Subcutaneous abdominal adipose tissue (tissue), 5 donors: ENCODE measurements around the gene PIK3R4.

ENCODE experiments used
- H3K27ac ChIP-seq: one replicate; pipeline ENCODE4 v1.7.0; 2013; ENCODE audit warnings: low read depth, mild to moderate bottlenecking, inconsistent platforms, low read length, moderate library complexity
- H3K27me3 ChIP-seq, 5 donors: one replicate each; pipeline ENCODE4 v1.7.0; 2013; ENCODE audit warnings: low read length in 5 of 5, inconsistent platforms in 1 of 5; ENCODE audit not compliant: control insufficient read depth in 5 of 5, insufficient read depth in 4 of 5
- H3K36me3 ChIP-seq, 5 donors: one replicate each; pipeline ENCODE4 v1.7.0; 2013; ENCODE audit warnings: low read length in 5 of 5; ENCODE audit not compliant: control insufficient read depth in 5 of 5, insufficient read depth in 5 of 5
- H3K4me1 ChIP-seq, 5 donors: one replicate each; pipeline ENCODE4 v1.7.0; 2013; ENCODE audit warnings: low read length in 5 of 5, mild to moderate bottlenecking in 3 of 5, moderate library complexity in 1 of 5; ENCODE audit not compliant: control insufficient read depth in 5 of 5, insufficient read depth in 5 of 5
- H3K4me3 ChIP-seq, 5 donors: one replicate each; pipeline ENCODE4 v1.7.0; 2013; ENCODE audit warnings: low read length in 5 of 5, low read depth in 1 of 5
- H3K9ac ChIP-seq, 5 donors: one replicate each; pipeline ENCODE4 v1.7.0; 2013; ENCODE audit warnings: low read length in 5 of 5, mild to moderate bottlenecking in 4 of 5, moderate library complexity in 3 of 5
- H3K9me3 ChIP-seq, 5 donors: one replicate each; pipeline ENCODE4 v1.7.0; 2013; ENCODE audit warnings: low read length in 5 of 5; ENCODE audit not compliant: control insufficient read depth in 5 of 5
- donor health status: healthy.
- donor health status: healthy.
- donor health status: healthy.
- donor health status: healthy.
- donor health status: healthy.

PIK3R4 gene

DNA sequence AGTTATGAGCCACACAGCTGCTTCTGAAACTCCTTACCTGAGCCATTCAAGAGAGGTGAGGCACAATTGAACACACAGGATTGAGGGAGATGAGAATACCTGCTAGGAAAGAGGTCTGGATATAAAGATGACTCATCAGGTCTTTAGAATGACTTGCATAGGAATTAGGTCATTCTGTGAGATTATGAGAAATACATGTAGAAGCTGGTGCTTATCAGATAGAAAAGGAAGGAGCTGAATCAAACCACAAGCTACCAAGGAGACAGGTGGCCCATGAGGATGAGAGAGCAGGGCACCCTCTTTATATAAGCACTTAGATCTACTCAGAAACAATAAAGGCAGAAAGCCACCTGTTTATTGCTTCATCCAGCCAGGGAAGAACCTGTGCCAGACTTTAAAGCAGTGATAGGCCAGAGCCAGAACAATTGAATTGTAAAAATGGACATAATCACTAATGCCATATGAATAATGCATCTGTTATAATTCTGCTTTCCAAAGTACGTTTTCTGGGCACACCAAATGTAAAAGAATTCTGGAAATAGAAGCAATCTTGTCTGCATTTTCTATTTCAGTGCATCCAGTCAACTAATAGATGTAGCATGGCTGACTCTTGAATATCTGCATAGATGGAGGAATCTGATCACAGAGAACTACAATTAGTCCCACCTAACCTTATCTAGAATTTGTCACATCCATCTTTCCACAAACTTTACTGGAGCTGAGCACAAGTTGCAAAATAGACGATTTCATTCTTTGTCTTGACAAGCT is 74.9 kb downstream of the PIK3R4 start:
- H3K27ac ChIP-seq = no peak overlapping the region
- no peaks in the 10 kb centered on the region for H3K27me3 ChIP-seq
- no peak overlapping the region for H3K9ac ChIP-seq
- H3K9me3 ChIP-seq = no peaks in the 10 kb centered on the region
- H3K36me3 ChIP-seq = peaks cover 16 to 43% (median 32%) of the 10 kb centered on the region in 5 donors
- no peak overlapping the region for H3K4me3 ChIP-seq
- H3K4me1 ChIP-seq = no peaks in the 10 kb centered on the region

DNA sequence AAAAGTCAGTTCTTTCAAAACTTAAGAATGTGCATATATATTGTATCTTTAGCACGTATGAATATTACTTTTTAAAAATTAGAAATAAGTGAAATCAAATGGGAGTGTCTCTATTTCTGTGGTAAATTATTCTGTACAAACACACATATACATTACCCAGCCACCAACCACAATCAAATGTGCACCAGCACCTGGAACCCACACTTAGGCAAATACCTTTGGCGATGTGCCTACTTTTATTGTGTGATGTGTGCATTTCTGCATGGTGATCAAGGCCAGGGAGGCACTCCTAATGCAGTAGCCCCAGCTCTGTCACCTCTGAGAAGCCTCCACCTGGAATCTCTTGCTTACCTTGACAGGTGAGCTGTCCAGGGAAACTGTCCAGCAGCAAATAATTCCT is 76.9 kb downstream of the PIK3R4 start:
- no peaks in the 10 kb centered on the region for H3K9me3 ChIP-seq

DNA sequence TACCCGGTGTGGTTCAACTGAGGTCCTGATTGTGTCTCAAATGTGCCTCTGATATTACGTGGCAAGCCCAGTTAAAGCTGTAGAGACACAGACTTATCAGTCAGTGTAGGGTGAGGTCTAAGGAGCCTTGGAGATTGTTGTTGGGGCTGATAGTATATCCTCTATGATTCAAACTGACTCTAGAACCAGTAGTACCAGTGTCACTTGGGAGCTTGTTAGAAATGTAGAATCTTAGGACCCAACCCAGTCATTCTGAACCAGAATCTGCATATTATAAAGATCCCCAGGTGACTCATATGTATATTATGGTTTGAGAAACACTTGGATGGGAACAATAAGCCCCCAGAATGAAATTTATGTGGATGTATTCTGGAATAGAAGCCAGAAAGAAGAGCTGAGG is 83.5 kb downstream of the PIK3R4 start:
- Histone ChIP-seq H3K4me1 (peaks cover 0 to 10% (median 0%) of the 10 kb centered on the region in 5 donors), H3K4me3 (no peak overlapping the region), H3K9ac (no peak overlapping the region), H3K9me3 (no peaks in the 10 kb centered on the region), H3K36me3 (peaks cover 0 to 9% (median 3%) of the 10 kb centered on the region in 5 donors), H3K27me3 (no peaks in the 10 kb centered on the region), H3K27ac (no peak overlapping the region)

More for the DNA sequence above, 76.9 kb downstream of the PIK3R4 start:
- no peak overlapping the region for H3K9ac ChIP-seq
- H3K4me1 ChIP-seq = no peaks in the 10 kb centered on the region
- no peak overlapping the region for H3K4me3 ChIP-seq
- H3K27ac ChIP-seq = no peak overlapping the region
- peaks cover 3 to 31% (median 28%) of the 10 kb centered on the region in 5 donors for H3K36me3 ChIP-seq
- H3K27me3 ChIP-seq = no peaks in the 10 kb centered on the region

DNA sequence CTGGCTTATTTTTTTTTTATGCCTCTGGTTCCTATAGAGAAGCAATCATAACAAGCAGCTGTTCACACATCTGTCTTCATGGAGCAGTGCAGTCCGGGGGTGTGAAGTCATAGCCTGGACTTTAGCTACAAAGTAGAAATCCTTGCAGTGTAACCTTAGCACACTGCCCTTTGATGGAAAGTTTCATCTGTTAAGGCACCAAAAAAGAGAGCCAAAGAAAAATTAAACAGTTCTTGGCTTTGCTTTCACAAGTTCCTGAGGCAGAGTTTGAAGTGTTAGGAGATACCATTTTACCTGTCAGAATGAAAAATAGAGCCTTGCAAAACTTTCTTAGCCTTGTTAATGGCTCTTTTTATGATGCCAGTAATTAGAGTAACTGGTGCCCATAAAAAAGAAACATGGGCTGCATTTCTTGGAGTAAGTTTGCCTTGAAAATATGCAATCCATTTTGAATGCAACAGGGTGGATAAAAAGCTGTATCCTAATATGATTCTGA is 84.1 kb downstream of the PIK3R4 start:
- H3K4me3 ChIP-seq = no peak overlapping the region
- H3K9ac ChIP-seq = no peak overlapping the region
- no peaks in the 10 kb centered on the region for H3K27me3 ChIP-seq
- H3K36me3 ChIP-seq = peaks cover 0 to 10% (median 3%) of the 10 kb centered on the region in 5 donors
- no peak overlapping the region for H3K27ac ChIP-seq
- peaks cover 0 to 14% (median 0%) of the 10 kb centered on the region in 5 donors for H3K4me1 ChIP-seq
- H3K9me3 ChIP-seq = no peaks in the 10 kb centered on the region

DNA sequence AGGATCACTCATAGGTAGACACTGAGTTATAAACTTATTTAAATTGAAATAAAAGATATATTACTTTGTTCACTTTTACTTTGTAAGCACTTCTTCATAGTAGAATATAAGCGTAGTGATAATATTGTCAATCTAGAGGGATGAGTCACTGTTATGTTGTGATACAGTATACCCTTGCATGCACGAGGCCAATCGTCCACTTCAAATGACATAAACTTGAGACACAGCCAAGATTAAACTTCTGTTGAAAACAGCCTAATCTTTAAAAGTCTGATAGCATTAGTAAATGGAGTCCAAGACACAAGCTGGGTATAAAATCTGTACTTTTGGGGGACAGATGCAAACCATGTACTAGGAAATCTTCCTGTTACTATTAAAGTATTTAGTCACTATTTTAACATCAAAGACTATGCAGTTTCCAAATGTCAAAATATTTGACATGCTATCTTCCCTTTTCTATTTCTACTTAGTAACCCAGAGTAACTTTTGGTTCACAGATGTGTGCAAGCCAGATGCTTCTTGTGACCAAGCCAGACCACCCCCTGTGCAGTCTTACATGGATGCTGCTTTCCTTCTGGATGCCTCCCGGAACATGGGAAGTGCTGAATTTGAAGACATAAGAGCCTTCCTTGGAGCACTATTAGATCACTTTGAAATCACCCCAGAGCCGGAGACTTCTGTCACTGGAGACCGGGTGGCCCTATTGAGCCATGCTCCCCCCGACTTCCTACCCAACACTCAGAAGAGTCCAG is 85.3 kb downstream of the PIK3R4 start:
- no peak overlapping the region for H3K27ac ChIP-seq

DNA sequence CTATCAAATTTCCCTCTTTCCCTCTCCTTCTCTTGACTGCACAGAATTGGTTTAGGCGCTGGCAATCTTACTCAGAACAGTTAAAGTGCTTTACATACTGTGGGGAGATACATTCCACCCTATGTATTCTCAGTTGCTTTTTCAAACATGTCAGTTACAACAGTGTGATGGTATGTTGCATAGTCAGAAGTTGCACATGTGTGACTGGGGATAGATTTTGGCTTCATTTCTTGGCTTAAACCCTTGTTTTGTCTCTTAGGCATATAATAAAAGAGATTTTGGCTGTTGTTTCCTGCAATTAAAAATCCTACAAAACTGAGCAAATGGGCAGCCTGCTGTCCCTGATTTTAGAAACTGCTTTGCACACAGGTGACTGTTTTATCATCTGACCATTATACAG is 86.7 kb downstream of the PIK3R4 start:
- Histone ChIP-seq H3K4me1 (peaks cover 0 to 23% (median 0%) of the 10 kb centered on the region in 5 donors), H3K4me3 (no peak overlapping the region), H3K9me3 (no peaks in the 10 kb centered on the region), H3K36me3 (peaks cover 0 to 10% (median 4%) of the 10 kb centered on the region in 5 donors), H3K27ac (no peak overlapping the region), H3K9ac (no peak overlapping the region), H3K27me3 (no peaks in the 10 kb centered on the region)

More for the DNA sequence above, 85.3 kb downstream of the PIK3R4 start:
- Histone ChIP-seq H3K9ac (no peak overlapping the region), H3K4me1 (peaks cover 0 to 14% (median 0%) of the 10 kb centered on the region in 5 donors), H3K9me3 (no peaks in the 10 kb centered on the region), H3K4me3 (no peak overlapping the region), H3K36me3 (peaks cover 0 to 10% (median 3%) of the 10 kb centered on the region in 5 donors), H3K27me3 (no peaks in the 10 kb centered on the region)

DNA sequence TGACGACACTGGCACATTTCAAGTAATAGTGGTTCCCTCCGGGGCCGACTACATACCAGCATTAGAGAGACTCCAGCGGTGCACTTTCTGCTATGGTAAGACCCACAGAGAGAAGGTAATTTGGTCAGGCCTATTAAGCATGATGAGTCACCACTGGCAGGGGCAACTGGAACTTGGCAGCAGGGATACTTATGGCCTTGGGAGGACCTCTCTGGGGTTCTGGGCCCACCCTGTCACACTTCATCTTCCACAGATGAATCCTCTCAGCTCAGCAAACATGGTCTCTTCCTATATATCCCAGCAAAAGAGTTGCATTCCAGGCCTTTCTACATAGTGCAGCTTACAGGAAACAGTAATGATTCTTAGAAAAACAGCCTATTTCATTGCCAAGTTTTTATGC is 88.0 kb downstream of the PIK3R4 start:
- Histone ChIP-seq H3K27me3 (no peaks in the 10 kb centered on the region), H3K4me1 (peaks cover 0 to 23% (median 0%) of the 10 kb centered on the region in 5 donors), H3K9ac (no peak overlapping the region), H3K9me3 (no peaks in the 10 kb centered on the region), H3K27ac (no peak overlapping the region), H3K36me3 (peaks cover 0 to 10% (median 4%) of the 10 kb centered on the region in 5 donors), H3K4me3 (no peak overlapping the region)

DNA sequence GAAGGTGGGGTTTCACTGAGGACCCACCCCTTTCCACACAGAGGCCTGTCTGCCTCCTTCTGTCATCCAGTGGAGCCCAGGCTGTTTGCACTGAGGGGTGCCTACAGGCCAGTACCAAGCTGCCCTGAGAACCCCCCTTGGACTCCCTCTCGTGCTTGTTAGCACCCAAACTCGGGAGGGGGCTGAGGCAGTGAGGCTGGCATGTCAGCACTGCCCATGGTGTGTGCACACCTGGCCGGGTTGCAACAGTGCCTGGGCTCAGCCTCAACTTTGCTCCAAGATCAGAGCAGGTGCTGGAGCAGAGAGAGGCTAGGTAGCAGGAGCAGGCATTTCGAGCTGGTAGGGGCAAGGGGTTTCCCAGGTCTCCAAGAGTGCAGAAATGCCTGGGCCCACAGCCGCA is 90.0 kb downstream of the PIK3R4 start:
- H3K27ac ChIP-seq = no peak overlapping the region
- no peaks in the 10 kb centered on the region for H3K27me3 ChIP-seq
- H3K9ac ChIP-seq = no peak overlapping the region
- H3K36me3 ChIP-seq = peaks cover 0 to 5% (median 0%) of the 10 kb centered on the region in 5 donors
- no peak overlapping the region for H3K4me3 ChIP-seq
- H3K4me1 ChIP-seq = peaks cover 0 to 23% (median 0%) of the 10 kb centered on the region in 5 donors
- H3K9me3 ChIP-seq = no peaks in the 10 kb centered on the region

DNA sequence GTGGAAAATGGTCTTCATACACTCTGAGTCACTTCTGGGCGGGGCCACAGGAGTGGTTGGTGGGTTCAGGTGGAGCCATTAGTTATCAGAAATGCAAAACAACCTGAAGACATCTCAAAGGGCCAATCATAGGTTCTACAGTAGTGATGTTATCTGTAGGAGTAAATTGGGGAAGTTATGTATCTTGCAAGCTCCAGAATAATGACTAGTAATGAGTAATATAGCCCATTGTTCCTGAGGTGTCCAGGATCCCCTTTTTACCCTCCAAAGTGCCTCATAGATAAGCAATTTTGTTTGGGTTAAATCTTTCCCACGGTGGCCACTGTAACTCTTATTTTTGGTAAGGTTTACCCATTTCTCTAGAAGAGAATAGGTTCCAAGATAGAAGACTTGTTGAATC is 91.7 kb downstream of the PIK3R4 start:
- H3K9me3 ChIP-seq = no peaks in the 10 kb centered on the region
- peaks cover 0 to 23% (median 0%) of the 10 kb centered on the region in 5 donors for H3K4me1 ChIP-seq
- no peaks in the 10 kb centered on the region for H3K27me3 ChIP-seq
- no peak overlapping the region for H3K4me3 ChIP-seq
- no peak overlapping the region for H3K9ac ChIP-seq
- no peak overlapping the region for H3K27ac ChIP-seq
- peaks cover 0 to 5% (median 0%) of the 10 kb centered on the region in 5 donors for H3K36me3 ChIP-seq

DNA sequence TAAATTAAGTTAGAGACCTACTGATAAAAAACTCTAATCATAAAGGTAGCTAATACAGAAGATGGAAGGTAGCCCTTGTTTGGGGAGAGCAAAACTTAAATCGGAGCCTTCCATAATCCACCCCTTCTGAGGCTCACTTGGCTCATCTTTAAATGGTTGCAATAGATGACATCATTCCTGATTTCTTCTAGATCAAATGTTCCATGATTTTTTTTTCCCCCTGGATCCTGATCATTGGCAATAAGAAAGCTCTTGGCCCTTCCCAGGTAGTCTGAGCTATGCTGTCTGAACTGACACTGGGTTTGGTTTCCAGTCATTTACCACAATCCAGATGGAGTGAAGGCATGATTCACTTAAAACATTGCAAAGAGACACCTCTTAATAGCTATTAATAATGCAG is 92.5 kb downstream of the PIK3R4 start:
- no peak overlapping the region for H3K4me3 ChIP-seq
- peaks cover 0 to 5% (median 0%) of the 10 kb centered on the region in 5 donors for H3K36me3 ChIP-seq
- no peaks in the 10 kb centered on the region for H3K27me3 ChIP-seq
- no peak overlapping the region for H3K9ac ChIP-seq
- no peak overlapping the region for H3K27ac ChIP-seq
- H3K4me1 ChIP-seq = peaks cover 0 to 21% (median 0%) of the 10 kb centered on the region in 5 donors
- no peaks in the 10 kb centered on the region for H3K9me3 ChIP-seq
